B cell (primary cell): ENCODE results near the gene GRID2. TPM values are rescaled to one million over a fixed set of nuclear protein-coding genes. Genes with fewer than 3 reads are reported as not detected.

ENCODE experiments used
- ATAC-seq: fragments of 200-7000 bp; cut with Tn5 transposase; one replicate; pipeline ENCODE4 v1.10.0; 2021; ENCODE audit warnings: low read depth, mild to moderate bottlenecking, moderate number of reproducible peaks, moderate library complexity
- CTCF ChIA-PET: fragments of 350-600 bp; sonication (Branson Sonifier 250); formaldehyde crosslinking; loops from one replicate; lab custom pipeline; 2021; ENCODE audit warnings: antibody characterized with exemption, inconsistent platforms; lab: Charles Lee
- POLR2A ChIA-PET: fragments of 350-600 bp; sonication (Branson Sonifier 250); formaldehyde crosslinking; loops from one replicate; lab custom pipeline; 2021; ENCODE audit warnings: antibody characterized with exemption; lab: Charles Lee
- DNase-seq: peaks from one replicate; pipeline ENCODE4 v3.0.0; 2013
- H2AFZ ChIP-seq: 2 replicates; pipeline ENCODE4 v1.6.1; 2012; ENCODE audit warnings: mild to moderate bottlenecking, low read depth, low read length; ENCODE audit not compliant: insufficient read depth, poor library complexity, severe bottlenecking
- H3K27ac ChIP-seq, 2 donors: 1 replicate in 1 of 2; 2 replicates in 1 of 2; pipeline ENCODE4 v1.5.1; 2012 to 2013; ENCODE audit warnings: low read length in 2 of 2, mild to moderate bottlenecking in 2 of 2, moderate library complexity in 1 of 2
- H3K27me3 ChIP-seq, 4 experiments: fragments of 200-600 bp in 1 of 4; sonication (generic) in 1 of 4; replicated peaks in 1 of 4; 1 replicate in 2 of 4; 2 replicates in 2 of 4; pipeline versions ENCODE4 v1.6.1 to v1.7.0; 2013 to 2016; ENCODE audit warnings: low read length in 3 of 4, mild to moderate bottlenecking in 2 of 4, mixed read lengths in 1 of 4, moderate library complexity in 1 of 4; ENCODE audit not compliant: insufficient read depth in 4 of 4, control insufficient read depth in 3 of 4; ENCODE audit errors: control extremely low read depth in 1 of 4
- H3K36me3 ChIP-seq, 2 experiments: replicated peaks in 1 of 2; 1 replicate in 1 of 2; 2 replicates in 1 of 2; pipeline versions ENCODE4 v1.6.1 to v1.7.1; 2013; ENCODE audit warnings: low read length in 1 of 2; ENCODE audit not compliant: insufficient read depth in 2 of 2, control insufficient read depth in 1 of 2; ENCODE audit errors: control extremely low read depth in 1 of 2, extremely low read depth in 1 of 2
- H3K4me1 ChIP-seq, 2 donors: fragments of 200-600 bp in 1 of 2; sonication (generic) in 1 of 2; 1 replicate in 1 of 2; 2 replicates in 1 of 2; pipeline versions ENCODE4 v1.5.1 to v1.6.1; 2013 to 2017; ENCODE audit warnings: low read length in 2 of 2; ENCODE audit not compliant: control insufficient read depth in 2 of 2, insufficient read depth in 2 of 2
- H3K4me2 ChIP-seq: replicated peaks from 2 replicates; pipeline ENCODE3; 2012; ENCODE audit warnings: mild to moderate bottlenecking, low read depth, low read length; ENCODE audit not compliant: poor library complexity, severe bottlenecking
- H3K4me3 ChIP-seq, 5 experiments: fragments of 200-600 bp in 1 of 5; sonication (generic) in 1 of 5; 1 replicate in 3 of 5; 2 replicates in 2 of 5; pipeline versions ENCODE4 v1.5.1 to v1.7.0; 2011 to 2016; ENCODE audit warnings: low read length in 4 of 5, mild to moderate bottlenecking in 4 of 5, low read depth in 2 of 5, control low read depth in 1 of 5, moderate library complexity in 1 of 5; ENCODE audit not compliant: insufficient read depth in 1 of 5; ENCODE audit errors: control extremely low read depth in 1 of 5, extremely low read depth in 1 of 5
- H3K79me2 ChIP-seq: fragments of 200-600 bp; sonication (generic); one replicate; pipeline ENCODE4 v1.6.0; 2016; ENCODE audit warnings: low read length; ENCODE audit not compliant: control insufficient read depth, insufficient read depth
- H3K9ac ChIP-seq: fragments of 200-600 bp; sonication (generic); 2 replicates; pipeline ENCODE4 v1.6.1; 2017; ENCODE audit warnings: mild to moderate bottlenecking, low read length, moderate library complexity
- H3K9me3 ChIP-seq, 3 donors: one replicate each; pipeline versions ENCODE4 v1.6.1 to v1.7.1; 2013; ENCODE audit warnings: low read length in 2 of 3; ENCODE audit not compliant: control insufficient read depth in 2 of 3, insufficient read depth in 1 of 3; ENCODE audit errors: control extremely low read depth in 1 of 3
- H4K20me1 ChIP-seq: 2 replicates; pipeline ENCODE4 v1.6.0; 2012; ENCODE audit warnings: mild to moderate bottlenecking, low read length; ENCODE audit not compliant: insufficient read depth, control insufficient read depth, poor library complexity, severe bottlenecking
- H3K27ac Mint-ChIP-seq: one replicate; pipeline ENCODE4 v1.8.0; 2021; ENCODE audit warnings: mixed read lengths
- H3K27me3 Mint-ChIP-seq: one replicate; pipeline ENCODE4 v1.8.0; 2021; ENCODE audit warnings: mixed read lengths
- H3K4me1 Mint-ChIP-seq: one replicate; pipeline ENCODE4 v1.8.0; 2021; ENCODE audit warnings: mixed read lengths
- H3K4me3 Mint-ChIP-seq: one replicate; pipeline ENCODE4 v1.8.0; 2021; ENCODE audit warnings: mixed read lengths
- H3K9me3 Mint-ChIP-seq: one replicate; pipeline ENCODE4 v1.8.0; 2022; ENCODE audit warnings: mixed read lengths; ENCODE audit not compliant: insufficient read depth
- EZH2 ChIP-seq: IDR thresholded peaks from 2 replicates; pipeline ENCODE4 v1.6.1; 2012; ENCODE audit warnings: borderline replicate concordance, low read depth, mild to moderate bottlenecking, moderate library complexity, low read length; ENCODE audit not compliant: insufficient read depth, poor library complexity, severe bottlenecking
- WGBS: methylation state at CpG from one replicate; pipeline ENCODE4 v1.1.5; 2013; ENCODE audit warnings: missing lambda C conversion rate; ENCODE audit not compliant: insufficient coverage; 5-methylcytosine and 5-hydroxymethylcytosine counted together
- intact Hi-C: fragments of 100-400 bp; cut with micrococcal nuclease; formaldehyde crosslinking; loops from one replicate; pipeline ENCODE4 v1.10.0; 2022
- polyA plus RNA-seq: library from polyadenylated mRNA; depleted of rRNA; stranded (reverse); fragments of >200 nt; gene quantifications from 2 replicates; pipeline ENCODE4 v1.2.3, GENCODE V29; 2012
- total RNA-seq, 2 donors: library from RNA; stranded (reverse); fragments of 120-200 nt in 1 of 2; gene quantifications; 1 replicate in 1 of 2; 2 replicates in 1 of 2; pipeline versions ENCODE4 v1.2.3 to v1.2.4, GENCODE V29; 2013 to 2022
- TF ChIP-seq, protein P1 (sequence below): fragments of 200-600 bp; IDR thresholded peaks from one replicate; pipeline ENCODE4 v1.8.0; 2022; ENCODE audit warnings: antibody characterized with exemption, mild to moderate bottlenecking

The GRID2 gene
- total and polyA plus RNA-seq, 2 donors (not counting 1 experiment from before 2014, with no cell fraction given) = not detected

DNA sequence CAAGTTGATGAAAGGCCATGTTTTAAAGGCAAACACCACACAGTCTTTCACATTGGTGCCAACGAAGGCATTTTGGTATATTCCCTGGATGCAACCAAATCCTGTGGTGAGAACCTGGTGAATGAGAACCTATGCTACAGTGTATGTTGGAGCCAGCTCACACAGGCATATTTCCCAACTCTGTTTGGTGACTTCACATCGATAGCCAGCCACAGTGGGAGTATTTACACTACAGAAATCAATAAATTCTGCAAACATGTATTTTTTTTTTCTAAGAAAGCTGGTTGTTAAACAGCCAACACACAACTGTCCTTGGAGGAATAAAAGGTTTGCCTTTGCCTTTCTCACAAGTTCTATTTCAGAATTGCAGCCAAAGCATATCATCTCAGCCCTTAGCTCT is 691.0 kb downstream of the GRID2 start:
- H3K4me1 Mint-ChIP-seq = no peaks in the 10 kb centered on the region
- intact Hi-C loops = no loop called here
- H3K27ac Mint-ChIP-seq = no peak overlapping the region
- Histone ChIP-seq H3K36me3 (no peaks in the 10 kb centered on the region), H3K9me3 (no peaks in the 10 kb centered on the region), H3K79me2 (no peaks in the 10 kb centered on the region), H3K4me3 (no peak overlapping the region), H2AFZ (no peak overlapping the region), H3K9ac (no peak overlapping the region), H3K4me1 (no peaks in the 10 kb centered on the region), H3K27me3 (no peaks in the 10 kb centered on the region), H3K4me2 (no peak overlapping the region), H4K20me1 (no peaks in the 10 kb centered on the region), H3K27ac (no peak overlapping the region)
- H3K27me3 Mint-ChIP-seq = no peaks in the 10 kb centered on the region
- H3K9me3 Mint-ChIP-seq = no peaks in the 10 kb centered on the region
- ChIA-PET POLR2A (no interaction called here), CTCF (no interaction called here)
- TF ChIP-seq, protein P1, sequence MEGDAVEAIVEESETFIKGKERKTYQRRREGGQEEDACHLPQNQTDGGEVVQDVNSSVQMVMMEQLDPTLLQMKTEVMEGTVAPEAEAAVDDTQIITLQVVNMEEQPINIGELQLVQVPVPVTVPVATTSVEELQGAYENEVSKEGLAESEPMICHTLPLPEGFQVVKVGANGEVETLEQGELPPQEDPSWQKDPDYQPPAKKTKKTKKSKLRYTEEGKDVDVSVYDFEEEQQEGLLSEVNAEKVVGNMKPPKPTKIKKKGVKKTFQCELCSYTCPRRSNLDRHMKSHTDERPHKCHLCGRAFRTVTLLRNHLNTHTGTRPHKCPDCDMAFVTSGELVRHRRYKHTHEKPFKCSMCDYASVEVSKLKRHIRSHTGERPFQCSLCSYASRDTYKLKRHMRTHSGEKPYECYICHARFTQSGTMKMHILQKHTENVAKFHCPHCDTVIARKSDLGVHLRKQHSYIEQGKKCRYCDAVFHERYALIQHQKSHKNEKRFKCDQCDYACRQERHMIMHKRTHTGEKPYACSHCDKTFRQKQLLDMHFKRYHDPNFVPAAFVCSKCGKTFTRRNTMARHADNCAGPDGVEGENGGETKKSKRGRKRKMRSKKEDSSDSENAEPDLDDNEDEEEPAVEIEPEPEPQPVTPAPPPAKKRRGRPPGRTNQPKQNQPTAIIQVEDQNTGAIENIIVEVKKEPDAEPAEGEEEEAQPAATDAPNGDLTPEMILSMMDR = no peak
- no peak for TF ChIP-seq EZH2
- DNase-seq = no peak
- no peak for ATAC-seq
- no peak overlapping the region for H3K4me3 Mint-ChIP-seq
- 60% methylated on average over 1 of the region's 2 CpGs for WGBS

DNA sequence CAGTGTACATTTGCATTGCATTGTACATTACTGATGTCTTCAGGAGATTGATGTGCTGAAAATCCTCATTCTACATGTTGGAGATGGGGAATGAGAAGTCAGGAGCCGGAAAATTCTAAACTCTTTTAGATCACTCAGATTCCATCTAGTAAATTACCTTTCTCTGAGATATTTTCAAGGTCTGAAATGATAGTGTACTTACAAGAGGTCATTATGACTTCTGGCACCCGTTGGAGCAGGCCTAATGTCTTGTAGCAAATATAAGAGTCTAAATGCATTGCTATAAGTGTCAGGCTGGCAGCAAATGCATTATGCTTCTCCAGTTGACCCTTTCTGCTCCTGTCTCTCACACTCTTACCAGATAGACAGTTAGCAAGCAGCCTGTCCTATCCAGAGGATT is 692.8 kb downstream of the GRID2 start:
- H3K9me3 Mint-ChIP-seq = no peaks in the 10 kb centered on the region

More for the DNA sequence above, 692.8 kb downstream of the GRID2 start:
- H3K27ac Mint-ChIP-seq = no peak overlapping the region
- H4K20me1 ChIP-seq = no peaks in the 10 kb centered on the region
- no peak overlapping the region for H3K9ac ChIP-seq
- no peak overlapping the region for H3K4me3 ChIP-seq
- H3K27me3 Mint-ChIP-seq = no peaks in the 10 kb centered on the region
- no peak overlapping the region for H3K4me3 Mint-ChIP-seq
- H3K36me3 ChIP-seq = no peaks in the 10 kb centered on the region
- POLR2A ChIA-PET = no interaction called here
- no peaks in the 10 kb centered on the region for H3K79me2 ChIP-seq
- DNase-seq = no peak
- no peak overlapping the region for H2AFZ ChIP-seq
- intact Hi-C loops = no loop called here
- H3K27ac ChIP-seq = no peak overlapping the region
- no peaks in the 10 kb centered on the region for H3K9me3 ChIP-seq
- H3K4me2 ChIP-seq = no peak overlapping the region
- H3K27me3 ChIP-seq = no peaks in the 10 kb centered on the region
- CTCF ChIA-PET = no interaction called here
- no peaks in the 10 kb centered on the region for H3K4me1 Mint-ChIP-seq
- ATAC-seq = no peak
- no peaks in the 10 kb centered on the region for H3K4me1 ChIP-seq
- WGBS = no CpG with 5 or more reads among the region's 2 CpGs
- TF ChIP-seq, protein P1 = no peak
- TF ChIP-seq EZH2 = no peak
